OCI-LY7 (cell line): ENCODE measurements around the gene DHRS1. TPM values are rescaled to one million over a fixed set of nuclear protein-coding genes. Genes with fewer than 3 reads are reported as not detected.

Experiments
- BruUV-seq: library from RNA; stranded (reverse); fragments of 400-500 nt; replicated peaks from 2 replicates; lab custom pipeline; 2021; lab: Mats Ljungman, UMichigan
- CTCF ChIA-PET: fragments of 300-600 bp; sonication (Branson Sonifier 250); formaldehyde crosslinking; loops from one replicate; lab custom pipeline; 2022; ENCODE audit warnings: antibody characterized with exemption; ENCODE audit not compliant: unreplicated experiment; lab: Charles Lee
- POLR2A ChIA-PET: fragments of 300-600 bp; sonication (Branson Sonifier 250); formaldehyde crosslinking; loops from one replicate; lab custom pipeline; 2022; ENCODE audit warnings: antibody characterized with exemption; lab: Charles Lee
- DNase-seq: peaks from one replicate; pipeline ENCODE4 v3.0.0-alpha.2; 2015; ENCODE audit warnings: low spot score
- H2AFZ ChIP-seq: fragments of 200-600 bp; sonication (generic), shearing (Covaris generic); 2 replicates; pipeline ENCODE4 v1.6.1; 2014; ENCODE audit warnings: mild to moderate bottlenecking, antibody characterized with exemption, low read length, moderate library complexity
- H3K27ac ChIP-seq: fragments of 200-600 bp; sonication (generic); 2 replicates; pipeline ENCODE4 v1.5.1; 2014; ENCODE audit warnings: mixed run types, low read depth, mild to moderate bottlenecking, moderate library complexity, low read length, inconsistent platforms; ENCODE audit not compliant: poor library complexity, severe bottlenecking
- H3K36me3 ChIP-seq: fragments of 200-600 bp; sonication (generic); 2 replicates; pipeline ENCODE4 v1.6.1; 2014; ENCODE audit warnings: mild to moderate bottlenecking, antibody characterized with exemption, low read length, moderate library complexity, mixed read lengths; ENCODE audit not compliant: insufficient read depth
- H3K4me1 ChIP-seq: fragments of 200-600 bp; sonication (generic); 2 replicates; pipeline ENCODE4 v1.5.1; 2014; ENCODE audit warnings: mild to moderate bottlenecking, low read length; ENCODE audit not compliant: insufficient read depth, poor library complexity, severe bottlenecking
- H3K4me2 ChIP-seq: fragments of 200-600 bp; sonication (generic); 2 replicates; pipeline ENCODE4 v1.6.1; 2014; ENCODE audit warnings: mild to moderate bottlenecking, low read length
- H3K4me3 ChIP-seq: fragments of 200-600 bp; sonication (generic); 2 replicates; pipeline ENCODE4 v1.5.1; 2014; ENCODE audit warnings: mild to moderate bottlenecking, low read depth, low read length; ENCODE audit not compliant: poor library complexity, severe bottlenecking
- H3K79me2 ChIP-seq: fragments of 200-600 bp; sonication (generic); 2 replicates; pipeline ENCODE4 v1.6.1; 2016; ENCODE audit warnings: low read depth, mild to moderate bottlenecking, low read length, moderate library complexity, mixed read lengths; ENCODE audit not compliant: insufficient read depth
- H3K9me2 ChIP-seq: fragments of 200-600 bp; sonication (generic); 2 replicates; pipeline ENCODE4 v1.6.1; 2016; ENCODE audit warnings: mild to moderate bottlenecking, low read length, mixed read lengths; ENCODE audit not compliant: insufficient read depth
- H3K9me3 ChIP-seq: fragments of 200-600 bp; sonication (generic); 2 replicates; pipeline ENCODE4 v1.6.1; 2014; ENCODE audit warnings: mild to moderate bottlenecking, mixed run types, low read length, mixed read lengths
- H4K20me1 ChIP-seq: fragments of 200-600 bp; sonication (generic); 2 replicates; pipeline ENCODE4 v1.6.1; 2014; ENCODE audit warnings: mild to moderate bottlenecking, antibody characterized with exemption, low read length, moderate library complexity, mixed read lengths; ENCODE audit not compliant: insufficient read depth
- CTCF ChIP-seq: fragments of 200-600 bp; sonication (generic); conservative IDR thresholded peaks from 2 replicates; pipeline ENCODE4 v1.5.1; 2014; ENCODE audit warnings: mild to moderate bottlenecking, antibody characterized with exemption, low read length, moderate library complexity, mixed read lengths
- EZH2phosphoT487 ChIP-seq: fragments of 200-600 bp; sonication (generic); IDR thresholded peaks from 2 replicates; pipeline ENCODE4 v1.6.1; 2018; ENCODE audit warnings: low read depth, borderline replicate concordance, mild to moderate bottlenecking, mixed run types, antibody characterized with exemption, low read length, moderate library complexity, mixed read lengths
- intact Hi-C: fragments of 100-400 bp; cut with micrococcal nuclease; formaldehyde crosslinking; loops from one replicate; pipeline ENCODE4 v1.10.0; 2022; ENCODE audit not compliant: unreplicated experiment
- total RNA-seq, 2 experiments: library from RNA; depleted of rRNA in 1 of 2; stranded (reverse); fragments of >200 nt in 1 of 2; shearing (Covaris generic) in 1 of 2; gene quantifications; 2 replicates each; pipeline ENCODE4 v1.2.3, GENCODE V29; 2014 to 2022

DHRS1 gene
- total RNA-seq, 2 experiments from 2014 or later: 27.4 to 34.9 TPM

DNA sequence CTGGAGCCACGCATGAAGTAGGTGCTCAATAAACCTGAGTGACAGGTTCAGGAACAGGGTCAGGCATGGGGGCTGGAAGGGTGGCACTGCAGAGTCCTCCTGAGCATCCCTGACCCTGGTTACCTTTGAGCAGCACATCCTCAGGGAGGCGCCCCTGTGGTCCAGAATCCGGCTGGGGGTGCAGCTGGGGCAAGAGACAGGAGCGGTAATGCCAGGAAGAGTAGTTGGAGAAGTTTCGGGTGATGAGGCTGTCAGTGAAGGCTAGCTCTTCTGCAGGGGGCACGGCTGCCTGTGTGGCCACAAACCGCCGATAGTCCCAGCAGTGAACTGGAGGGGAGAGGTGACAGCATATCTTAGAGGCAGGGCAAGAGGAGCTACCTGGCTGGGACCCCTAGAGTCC lies 30.2 kb downstream of the DHRS1 start:
- ChIA-PET POLR2A (interaction anchor here (0.6 to 3.2 kb wide), 3 partner anchors 23 to 134 kb away, joined by 3 to 21 read pairs (median 4); no protein-coding TSS in a partner anchor), CTCF (no interaction called here)
- Histone ChIP-seq H3K79me2 (no peaks in the 10 kb centered on the region), H3K4me2 (no peak overlapping the region), H3K27ac (no peak overlapping the region), H3K9me2 (no peaks in the 10 kb centered on the region), H4K20me1 (no peaks in the 10 kb centered on the region), H3K4me1 (peaks cover 38% of the 10 kb centered on the region), H3K36me3 (no peaks in the 10 kb centered on the region), H3K9me3 (no peaks in the 10 kb centered on the region), H3K4me3 (no peak overlapping the region), H2AFZ (no peak overlapping the region)
- DNase-seq: no peak
- no peak for TF ChIP-seq EZH2phosphoT487
- no peak for TF ChIP-seq CTCF
- no TSS peak for BruUV-seq
- intact Hi-C loops: no loop called here

- DNase-seq: no peak
- Histone ChIP-seq H2AFZ (no peak overlapping the region), H3K27ac (no peak overlapping the region), H3K36me3 (no peaks in the 10 kb centered on the region), H3K9me2 (no peaks in the 10 kb centered on the region), H3K4me2 (no peak overlapping the region), H4K20me1 (no peaks in the 10 kb centered on the region), H3K4me3 (no peak overlapping the region), H3K4me1 (peaks cover 34% of the 10 kb centered on the region), H3K9me3 (no peaks in the 10 kb centered on the region), H3K79me2 (no peaks in the 10 kb centered on the region)
- ChIA-PET CTCF (no interaction called here), POLR2A (no interaction called here)
- no TSS peak for BruUV-seq
- TF ChIP-seq EZH2phosphoT487: no peak
- intact Hi-C loops: no loop called here
Measured at GRCh38 chr14:24268225-24268624, 31.4 kb downstream of the DHRS1 start.

DNA sequence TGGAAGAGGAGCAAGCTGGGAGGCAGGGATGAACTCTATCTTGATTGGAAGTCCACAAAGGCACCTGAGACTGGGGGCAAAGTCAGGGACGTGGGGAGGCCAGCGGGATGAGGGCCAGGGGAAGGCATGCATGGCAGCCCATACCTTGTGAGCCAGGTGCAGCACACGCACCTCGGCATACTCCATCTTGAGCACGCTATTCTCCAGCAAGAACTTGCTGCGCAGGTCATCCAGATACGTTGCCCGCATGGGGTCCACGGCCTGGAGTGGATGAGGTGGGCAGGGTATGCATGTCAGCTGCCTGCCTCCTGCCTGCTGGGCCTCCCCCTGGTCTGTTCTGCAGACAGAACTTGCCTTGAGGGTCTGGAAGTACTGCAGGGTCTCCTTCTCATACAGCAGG lies 32.1 kb downstream of the DHRS1 start:
- DNase-seq: no peak
- H3K9me2 ChIP-seq: no peaks in the 10 kb centered on the region
- H3K27ac ChIP-seq: no peak overlapping the region
- no peak overlapping the region for H2AFZ ChIP-seq
- TF ChIP-seq CTCF (no peak), EZH2phosphoT487 (no peak)
- peaks cover 28% of the 10 kb centered on the region for H3K4me1 ChIP-seq
- CTCF ChIA-PET: no interaction called here
- no peaks in the 10 kb centered on the region for H3K79me2 ChIP-seq
- no peak overlapping the region for H3K4me3 ChIP-seq
- intact Hi-C loops: no loop called here
- no peak overlapping the region for H3K4me2 ChIP-seq
- H3K36me3 ChIP-seq: no peaks in the 10 kb centered on the region
- POLR2A ChIA-PET: no interaction called here
- BruUV-seq: no TSS peak
- H3K9me3 ChIP-seq: no peaks in the 10 kb centered on the region
- H4K20me1 ChIP-seq: no peaks in the 10 kb centered on the region
